HCT116 (cell line): Measurements from ENCODE around the gene NFIB.

Source experiments
- CTCF ChIP-seq, 3 experiments: fragments of 200-600 bp in 1 of 3; sonication (generic) in 1 of 3; IDR thresholded peaks in 2 of 3; conservative IDR thresholded peaks in 1 of 3; 2 replicates each; pipeline ENCODE4 v1.5.1; 2012 to 2017; ENCODE audit warnings: low read depth in 2 of 3, low read length in 2 of 3, antibody characterized with exemption in 1 of 3, borderline replicate concordance in 1 of 3, control low read depth in 1 of 3, mild to moderate bottlenecking in 1 of 3, mixed read lengths in 1 of 3, mixed run types in 1 of 3, moderate library complexity in 1 of 3; ENCODE audit not compliant: insufficient read depth in 1 of 3
- EGR1 ChIP-seq: IDR thresholded peaks from 2 replicates; pipeline ENCODE4 v1.6.1; 2012; ENCODE audit warnings: low read depth
- EZH2 ChIP-seq: fragments of 200-600 bp; sonication (generic); IDR thresholded peaks from 2 replicates; pipeline ENCODE4 v1.6.1; 2017; ENCODE audit warnings: antibody characterized with exemption, mixed run types
- POLR2A ChIP-seq: IDR thresholded peaks from 2 replicates; pipeline ENCODE4 v1.7.0; 2011; ENCODE audit warnings: borderline replicate concordance; ENCODE audit not compliant: insufficient read depth, insufficient read length; ENCODE audit errors: extremely low read depth
- POLR2AphosphoS5 ChIP-seq: IDR thresholded peaks from 2 replicates; pipeline ENCODE4 v1.6.1; 2011; ENCODE audit warnings: mild to moderate bottlenecking, low read depth, low read length, moderate library complexity

DNA sequence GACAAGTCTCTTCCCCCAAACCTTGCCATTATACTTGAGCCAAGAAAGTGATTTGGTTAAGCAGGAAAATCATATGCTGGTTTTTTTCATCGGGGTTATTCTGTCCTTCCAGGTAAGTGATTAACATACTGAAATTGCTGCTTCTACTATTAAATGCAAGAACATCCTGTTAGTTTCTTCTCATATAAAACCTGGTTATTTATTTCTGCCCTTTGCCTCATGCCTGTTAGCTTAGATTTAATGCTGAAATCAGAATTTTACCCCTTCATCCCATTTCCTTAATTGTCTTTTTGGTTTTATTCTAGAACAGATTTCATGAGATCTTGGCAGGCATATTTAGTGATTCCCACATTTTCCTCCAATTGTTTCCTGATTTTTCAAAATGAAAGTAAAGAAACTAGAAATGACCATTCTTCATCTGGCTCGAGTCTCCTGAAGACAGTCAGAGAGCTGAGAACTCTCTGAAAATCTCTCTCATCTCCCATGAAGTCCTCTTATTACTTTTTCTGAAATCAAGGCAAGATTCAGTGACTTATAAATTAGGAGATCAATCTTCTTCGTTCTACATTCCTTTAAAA is 132.9 kb downstream of the NFIB start:
- TF ChIP-seq CTCF (IDR thresholded peaks at IDR 0.05 in 2 of 3, conservative IDR thresholded peaks at IDR 0.05 in 1 of 3; ENCODE audit: borderline replicate concordance in 1 of 3, insufficient read depth in 1 of 3, low read depth in 2 of 3, low read length in 2 of 3): no peak
- no peak for TF ChIP-seq EZH2
- no peak for TF ChIP-seq POLR2A
- no peak for TF ChIP-seq EGR1
- no peak for TF ChIP-seq POLR2AphosphoS5
